Activated CD4-positive, alpha-beta T cell treated with anti-CD3 and anti-CD28 coated beads, Interleukin-2, Interleukin-4, amounts not matched to agents 100 ng/mL and 50 ng/mL, durations not matched to agents 16 hours and 8 hours (primary cell): ENCODE results near the gene SRSF8.
"Not testable (repeated sequence)": the region's sequence is repeated elsewhere in the genome, so short reads cannot be mapped to it uniquely, and the experiment has no call there.

ENCODE experiments used
- DNase-seq: peaks from one replicate; pipeline ENCODE4 v3.0.0-alpha.2; 2020; ENCODE audit warnings: low spot score

The SRSF8 gene, protein sequence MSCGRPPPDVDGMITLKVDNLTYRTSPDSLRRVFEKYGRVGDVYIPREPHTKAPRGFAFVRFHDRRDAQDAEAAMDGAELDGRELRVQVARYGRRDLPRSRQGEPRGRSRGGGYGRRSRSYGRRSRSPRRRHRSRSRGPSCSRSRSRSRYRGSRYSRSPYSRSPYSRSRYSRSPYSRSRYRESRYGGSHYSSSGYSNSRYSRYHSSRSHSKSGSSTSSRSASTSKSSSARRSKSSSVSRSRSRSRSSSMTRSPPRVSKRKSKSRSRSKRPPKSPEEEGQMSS

GRCh38 chr11:95066716-95067038 is at the start of gene SRSF8:
Gene SRSF8 (plus strand): TSS chr11:95066919. CDS start chr11:95067227, 308 bp downstream.
- no peak for DNase-seq

DNA sequence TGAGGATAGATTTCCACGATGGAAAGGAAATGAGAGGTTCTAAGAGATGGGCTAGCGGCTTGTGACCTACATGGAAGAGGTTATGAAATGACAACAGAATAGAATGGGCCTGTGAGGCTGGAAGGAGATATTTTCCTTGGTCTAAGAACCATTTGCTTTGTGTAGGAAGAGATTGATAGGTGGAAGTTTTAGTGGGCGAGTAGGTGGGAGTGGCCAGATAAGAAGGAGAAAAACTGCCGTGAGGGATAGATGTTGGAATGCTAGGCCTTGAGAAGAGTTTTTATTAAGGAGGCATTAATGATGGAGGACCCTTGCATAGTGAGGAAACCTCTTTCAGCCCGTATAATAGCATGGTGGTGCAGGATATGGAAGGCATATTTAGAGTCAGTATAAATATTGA is 45.3 kb upstream of the SRSF8 start:
- DNase-seq: not testable (repeated sequence)

- no peak for DNase-seq
Measured at GRCh38 chr11:95024958-95025357, 41.8 kb upstream of the SRSF8 start, which contains the start of gene KDM4E. Gene KDM4E (plus strand): TSS chr11:95025258. CDS start chr11:95025558, 300 bp downstream.

- not testable (repeated sequence) for DNase-seq
Measured at GRCh38 chr11:95025594-95025993, 41.1 kb upstream of the SRSF8 start.

- DNase-seq: no peak
Measured at GRCh38 chr11:95028357-95028756, 38.4 kb upstream of the SRSF8 start.

- no peak for DNase-seq
Measured at GRCh38 chr11:95033051-95033450, 33.7 kb upstream of the SRSF8 start.

GRCh38 chr11:95035316-95035715 is 31.4 kb upstream of the SRSF8 start:
- no peak for DNase-seq

DNA sequence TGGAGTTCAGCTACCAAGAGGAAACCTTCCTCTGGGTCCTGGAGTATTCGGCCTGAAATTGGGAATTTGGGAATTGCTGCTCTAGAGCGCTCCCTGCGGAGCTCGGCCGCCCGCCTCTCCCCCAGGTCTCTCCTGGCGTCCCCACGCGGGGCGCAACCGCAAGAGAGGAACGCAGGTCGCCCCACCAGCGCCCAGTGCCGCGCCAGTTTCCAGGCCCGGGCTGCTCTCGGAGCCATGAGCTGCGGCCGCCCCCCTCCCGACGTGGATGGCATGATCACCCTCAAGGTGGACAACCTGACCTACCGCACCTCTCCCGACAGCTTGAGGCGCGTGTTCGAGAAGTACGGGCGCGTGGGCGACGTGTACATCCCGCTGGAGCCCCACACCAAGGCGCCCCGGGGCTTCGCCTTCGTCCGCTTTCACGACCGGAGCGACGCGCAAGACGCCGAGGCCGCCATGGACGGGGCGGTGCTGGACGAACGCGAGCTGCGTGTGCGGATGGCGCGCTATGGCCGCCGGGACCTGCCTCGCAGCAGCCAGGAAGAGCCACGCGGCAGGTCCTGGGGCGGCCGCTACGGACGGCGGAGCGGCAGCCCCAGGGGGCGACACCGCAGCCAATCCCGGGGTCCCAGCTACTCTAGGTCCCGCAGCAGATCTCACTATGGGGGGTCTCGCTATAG is 29.2 kb upstream of the SRSF8 start:
- DNase-seq: not testable (repeated sequence)

- no peak for DNase-seq
Measured at GRCh38 chr11:95042239-95042638, 24.5 kb upstream of the SRSF8 start.

GRCh38 chr11:95042906-95043305 is 23.8 kb upstream of the SRSF8 start:
- no peak for DNase-seq

- DNase-seq: no peak
Measured at GRCh38 chr11:95044010-95044409, 22.7 kb upstream of the SRSF8 start.

DNA sequence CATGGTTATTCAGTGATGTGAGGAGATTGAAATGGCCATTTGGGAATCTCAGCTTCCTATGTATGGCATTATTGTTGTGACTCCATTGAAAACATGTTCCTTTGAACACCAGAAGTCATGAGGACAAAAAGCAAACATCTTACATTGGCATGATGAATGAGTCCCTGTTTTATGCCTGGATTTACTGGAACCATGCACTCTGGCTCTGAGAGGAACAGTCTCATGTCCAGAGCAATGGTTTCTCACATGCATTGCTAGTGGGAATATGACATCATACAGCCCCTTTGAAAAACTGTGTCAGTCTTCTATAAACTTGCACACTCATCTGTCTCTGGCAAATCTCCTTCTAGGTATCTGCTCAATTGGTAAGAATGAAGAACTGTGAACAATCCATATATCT is 20.9 kb upstream of the SRSF8 start:
- no peak for DNase-seq

DNA sequence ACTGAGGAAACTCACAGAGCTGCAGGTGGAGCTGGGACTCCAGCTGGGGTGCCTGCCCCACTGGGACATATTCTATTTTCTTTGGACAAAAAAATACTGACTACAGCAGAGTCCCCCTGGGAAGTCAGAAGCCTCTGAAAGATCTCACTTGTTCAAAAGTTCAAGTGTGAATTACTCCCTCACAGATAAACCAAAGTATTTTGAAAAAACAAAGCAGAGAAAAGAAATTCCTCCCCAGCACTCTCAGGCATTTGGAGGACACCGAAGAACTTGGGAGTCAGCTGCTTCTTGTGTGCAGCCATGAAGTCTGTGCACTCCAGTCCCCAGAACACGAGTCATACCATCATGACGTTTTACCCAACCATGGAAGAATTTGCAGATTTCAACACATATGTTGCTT is 17.6 kb upstream of the SRSF8 start, which contains the start of gene KDM4F:
KDM4F (plus strand) TSS at position 301 of the 400 bp plus-strand sequence.
- DNase-seq: not testable (repeated sequence)

GRCh38 chr11:95050595-95051202 is 16.0 kb upstream of the SRSF8 start:
- no peak for DNase-seq

GRCh38 chr11:95054356-95054755 is 12.4 kb upstream of the SRSF8 start:
- DNase-seq: no peak

DNA sequence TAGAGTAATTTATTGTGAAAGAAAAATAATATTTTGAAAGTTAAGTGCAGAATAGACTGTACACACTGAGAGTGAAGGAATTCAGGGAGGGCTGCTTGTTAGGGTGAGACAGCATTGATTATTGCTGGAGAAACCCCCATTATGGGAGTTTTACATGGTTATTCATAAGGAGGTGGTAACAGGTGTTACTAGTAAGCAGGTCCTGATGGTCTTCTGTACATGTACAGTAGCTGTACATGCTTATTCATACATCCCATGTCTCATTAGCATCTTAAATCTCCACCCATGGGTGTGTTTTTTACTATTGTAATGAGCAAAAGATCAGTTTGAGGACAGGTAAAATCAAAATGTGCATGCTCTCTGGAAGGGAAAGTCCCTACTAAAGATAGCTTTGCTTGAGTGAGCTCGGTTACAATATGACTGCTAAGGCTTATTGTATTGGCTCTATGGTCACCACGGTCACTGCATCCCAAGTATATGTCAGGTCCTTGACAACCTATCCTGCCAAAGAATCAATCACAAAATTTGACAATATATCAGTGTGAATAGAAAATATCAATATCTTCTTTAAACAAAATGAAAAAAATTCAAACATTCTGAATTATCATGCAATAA is 11.3 kb upstream of the SRSF8 start:
- DNase-seq: no peak

GRCh38 chr11:95057959-95058358 is 8.8 kb upstream of the SRSF8 start:
- DNase-seq: no peak

DNA sequence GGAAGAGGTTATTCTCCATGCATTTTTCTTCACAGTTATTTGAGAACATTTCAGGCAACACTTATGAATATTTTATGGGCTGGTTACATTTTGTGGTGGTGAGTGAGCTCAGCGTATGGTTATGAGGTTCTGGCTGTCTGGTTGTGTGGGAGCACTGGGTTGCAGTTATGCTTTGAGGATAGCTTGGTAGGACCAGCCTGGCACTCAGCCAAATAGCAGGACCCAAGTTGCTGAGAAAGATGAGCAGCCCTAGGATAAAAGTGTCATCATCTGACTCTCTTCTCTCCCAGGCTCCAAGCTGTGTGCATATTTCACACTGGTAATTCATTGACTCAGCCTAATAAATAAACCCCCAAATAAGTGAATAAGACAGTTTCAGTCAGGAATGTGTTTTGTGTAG is 8.1 kb upstream of the SRSF8 start:
- DNase-seq: no peak

DNA sequence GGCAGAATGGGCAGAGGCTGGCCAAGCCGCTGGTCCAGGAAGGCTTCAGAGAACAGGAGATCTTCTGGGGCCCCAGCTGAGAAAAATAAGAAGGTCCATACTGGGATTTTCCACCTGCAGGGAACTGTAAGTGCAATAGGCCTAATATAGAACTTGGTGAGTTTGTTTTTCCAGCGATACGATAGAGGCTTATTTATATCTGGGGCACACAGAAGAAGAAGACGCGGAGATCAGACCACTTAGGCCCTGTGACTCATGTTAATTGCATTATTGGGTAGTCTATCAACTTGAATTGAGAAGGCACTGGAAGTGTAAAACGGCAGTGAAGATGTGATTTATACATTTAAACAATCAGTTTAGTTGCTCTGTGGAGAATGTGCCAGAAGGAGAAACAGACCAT is 7.7 kb upstream of the SRSF8 start:
- DNase-seq: no peak

DNA sequence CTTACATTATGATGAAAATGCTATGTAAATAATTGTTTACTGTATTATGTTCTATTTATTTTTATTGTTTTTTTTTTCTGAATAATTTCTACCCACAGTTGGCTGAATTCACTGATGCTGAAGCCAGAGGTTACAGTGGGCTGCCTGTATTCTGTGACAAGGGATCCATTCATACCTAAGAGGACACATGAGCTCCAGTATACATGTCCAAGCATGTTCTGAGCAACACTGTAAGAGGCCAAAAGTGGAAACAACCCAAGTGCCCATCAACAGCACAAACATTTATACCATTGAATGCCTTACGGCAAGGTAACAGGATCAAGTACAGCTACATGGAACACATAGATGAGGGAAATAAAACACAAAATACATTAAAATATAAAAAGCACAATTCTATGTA is 1.4 kb upstream of the SRSF8 start:
- DNase-seq: no peak

DNA sequence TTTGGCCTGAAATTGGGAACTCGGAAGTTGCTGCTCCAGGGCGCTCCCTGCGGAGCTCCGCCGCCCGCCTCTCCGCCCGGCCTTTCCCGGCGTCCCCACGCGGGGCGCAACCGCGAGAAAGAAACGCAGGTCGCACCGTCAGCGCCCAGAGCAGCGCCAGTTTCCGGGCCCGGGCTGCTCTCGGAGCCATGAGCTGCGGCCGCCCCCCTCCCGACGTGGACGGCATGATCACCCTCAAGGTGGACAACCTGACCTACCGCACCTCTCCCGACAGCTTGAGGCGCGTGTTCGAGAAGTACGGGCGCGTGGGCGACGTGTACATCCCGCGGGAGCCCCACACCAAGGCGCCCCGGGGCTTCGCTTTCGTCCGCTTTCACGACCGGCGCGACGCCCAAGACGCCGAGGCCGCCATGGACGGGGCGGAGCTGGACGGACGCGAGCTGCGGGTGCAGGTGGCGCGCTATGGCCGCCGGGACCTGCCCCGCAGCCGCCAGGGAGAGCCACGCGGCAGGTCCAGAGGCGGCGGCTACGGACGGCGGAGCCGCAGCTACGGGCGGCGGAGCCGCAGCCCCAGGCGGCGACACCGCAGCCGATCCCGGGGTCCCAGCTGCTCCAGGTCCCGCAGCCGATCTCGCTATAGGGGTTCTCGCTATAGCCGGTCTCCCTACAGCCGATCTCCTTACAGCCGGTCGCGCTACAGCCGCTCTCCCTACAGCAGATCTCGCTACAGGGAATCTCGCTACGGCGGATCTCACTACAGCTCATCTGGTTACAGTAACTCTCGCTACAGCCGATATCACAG is 521 bp downstream of the SRSF8 start:
- peak; percentile 76 for DNase-seq

- DNase-seq: no peak
Measured at GRCh38 chr11:95067841-95068219, 1.1 kb downstream of the SRSF8 start.
